SH-SY5Y (cell line): ENCODE measurements around the gene STK32A.
A peak's percentile ranks its signal among the peaks of the same experiment; 100 is the strongest.

Source experiments
- GATA2 ChIP-seq: IDR thresholded peaks from 2 replicates; pipeline ENCODE4 v1.6.1; 2011; ENCODE audit warnings: mild to moderate bottlenecking, low read depth, low read length
- GATA3 ChIP-seq: IDR thresholded peaks from 2 replicates; pipeline ENCODE4 v1.6.1; 2011; ENCODE audit warnings: low read depth, mild to moderate bottlenecking, low read length, moderate library complexity

STK32A gene

GRCh38 chr5:147406636-147407035 lies 171.8 kb downstream of the STK32A start:
- TF ChIP-seq GATA2 (no peak), GATA3 (no peak)

DNA sequence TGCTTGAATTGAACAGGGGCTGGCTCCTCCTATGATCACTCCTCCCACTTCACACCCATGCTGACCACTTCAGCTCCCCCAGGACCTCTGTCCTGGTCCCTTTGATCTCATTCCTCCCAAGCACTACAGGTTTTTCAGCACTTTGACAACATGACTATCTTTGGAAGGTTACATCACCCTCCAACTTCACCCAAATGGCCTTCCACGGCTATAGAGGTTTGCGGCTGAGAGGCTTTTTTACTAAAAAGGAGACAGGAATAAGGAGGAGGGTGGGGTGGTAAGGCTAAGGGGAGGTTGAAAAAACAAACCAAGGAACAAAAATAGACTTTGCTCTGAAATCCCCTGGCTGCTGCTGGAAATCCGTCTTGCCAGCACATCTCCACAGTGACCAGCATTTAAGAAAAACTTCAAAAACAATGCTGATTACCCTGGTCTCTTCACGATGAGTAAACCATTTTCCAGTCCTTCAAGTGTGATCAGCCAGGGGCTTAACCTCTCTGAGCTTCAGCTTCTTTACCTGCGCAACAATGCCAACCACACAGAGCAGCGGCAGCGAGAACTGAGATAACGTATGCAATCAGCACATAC lies 172.4 kb downstream of the STK32A start:
- TF ChIP-seq GATA2 (no peak), GATA3 (no peak)

DNA sequence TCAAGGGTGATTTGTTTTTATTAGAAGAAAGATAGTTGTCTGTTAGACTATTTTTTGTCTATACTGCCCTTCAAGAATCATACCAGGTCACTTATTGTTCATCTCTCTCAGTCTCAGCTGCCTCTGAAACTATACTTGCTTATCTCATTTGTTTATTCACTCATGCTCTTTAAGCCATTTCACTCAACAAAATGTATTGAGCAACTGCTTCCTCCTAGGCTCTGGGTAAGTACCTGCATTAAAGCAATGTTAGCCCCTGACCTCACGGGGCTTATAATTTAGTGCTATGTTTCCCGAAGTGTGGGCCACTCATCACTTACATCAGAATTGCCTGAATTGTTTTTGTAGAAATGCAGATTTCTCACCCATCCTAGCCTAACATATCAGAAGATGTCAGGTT lies 174.2 kb downstream of the STK32A start:
- TF ChIP-seq GATA3 (no peak), GATA2 (no peak)

DNA sequence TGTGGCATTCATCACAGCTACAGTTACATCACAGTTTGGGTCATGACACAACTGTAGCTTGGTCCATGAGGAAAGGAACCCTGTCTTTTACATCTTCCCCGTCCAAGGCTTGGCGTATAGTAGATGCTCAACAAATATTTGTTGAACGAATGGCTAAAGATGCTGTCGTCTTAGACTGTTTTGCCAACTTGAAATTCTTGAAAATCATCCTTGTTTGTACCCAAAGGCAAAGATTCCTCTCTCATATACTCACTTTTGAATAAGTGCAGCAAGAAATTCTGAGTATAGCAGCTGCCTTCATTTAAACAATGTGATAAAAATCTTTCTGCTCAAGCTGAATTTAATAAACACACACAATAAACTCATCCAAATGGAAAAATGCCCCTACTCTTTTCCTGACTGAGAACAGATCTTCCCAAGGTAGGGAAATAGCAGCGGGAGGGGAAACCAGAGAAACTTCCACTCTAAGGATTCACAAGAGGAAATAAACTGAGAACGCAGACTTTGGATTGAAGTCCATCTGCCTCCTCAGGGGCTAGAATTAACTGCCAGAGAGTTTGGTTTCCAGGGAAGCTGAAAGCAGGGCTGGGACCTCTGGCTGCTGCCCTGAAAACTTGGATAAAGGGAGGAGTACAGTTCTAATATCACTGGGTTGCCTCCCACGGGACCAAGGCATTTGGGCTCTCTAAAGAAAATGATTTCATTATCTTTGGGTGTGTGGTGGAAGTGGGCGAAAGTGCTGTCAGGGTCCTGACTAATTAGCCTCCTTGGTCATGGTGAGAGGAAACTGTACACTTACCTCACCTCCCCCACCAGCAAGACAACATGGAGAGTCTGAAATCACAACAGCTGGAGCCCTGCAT lies 175.9 kb downstream of the STK32A start:
- peak; percentile 82 for TF ChIP-seq GATA3
- peak; percentile 54; the same call in 1 of the 2 replicates for TF ChIP-seq GATA2

DNA sequence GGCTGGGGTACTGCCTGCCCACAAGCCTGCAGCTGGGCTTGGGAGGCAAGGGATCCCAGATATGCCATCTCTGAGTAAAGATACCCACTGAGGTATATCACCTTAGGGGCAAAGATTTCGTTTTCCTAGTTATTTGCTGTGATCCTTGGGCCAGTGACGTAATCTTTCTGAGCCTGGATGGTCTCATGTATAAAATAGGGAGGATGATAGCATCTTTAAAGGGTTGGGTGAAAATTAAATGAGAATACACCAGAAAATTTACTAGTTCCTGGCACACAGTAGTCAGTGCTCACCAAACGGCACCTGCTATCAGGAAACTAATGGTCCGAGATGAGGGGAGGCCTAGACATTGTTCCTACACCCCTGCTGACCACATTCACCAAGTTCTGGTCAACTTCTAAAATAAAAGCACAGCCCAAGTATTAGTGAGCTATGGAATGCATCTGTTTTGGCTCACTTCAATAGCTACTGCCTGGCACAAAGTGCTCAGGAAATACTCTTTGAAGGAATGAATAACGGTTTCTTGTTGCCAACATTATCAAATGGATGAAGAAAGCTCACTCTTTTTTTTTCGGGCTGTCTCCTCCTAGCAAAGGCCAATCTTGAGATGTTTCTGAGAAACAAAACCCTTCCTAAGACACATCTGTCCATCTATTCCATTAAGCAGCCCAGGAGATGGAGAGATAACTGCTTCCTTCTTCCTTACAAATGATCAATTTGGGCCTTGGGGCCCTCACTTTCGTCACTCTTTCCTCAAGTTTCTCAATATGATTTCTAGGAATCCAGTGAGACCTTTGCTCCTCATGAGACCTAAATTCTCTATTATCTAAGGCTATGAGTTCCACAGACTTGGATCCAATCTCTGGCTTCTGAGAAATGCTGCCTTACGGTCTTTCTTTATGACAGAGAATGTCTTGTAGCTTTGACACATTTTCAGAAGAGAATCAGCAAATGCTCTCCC lies 176.8 kb downstream of the STK32A start:
- no peak for TF ChIP-seq GATA3
- TF ChIP-seq GATA2, result peak; percentile 43; the same call in 1 of the 2 replicates

DNA sequence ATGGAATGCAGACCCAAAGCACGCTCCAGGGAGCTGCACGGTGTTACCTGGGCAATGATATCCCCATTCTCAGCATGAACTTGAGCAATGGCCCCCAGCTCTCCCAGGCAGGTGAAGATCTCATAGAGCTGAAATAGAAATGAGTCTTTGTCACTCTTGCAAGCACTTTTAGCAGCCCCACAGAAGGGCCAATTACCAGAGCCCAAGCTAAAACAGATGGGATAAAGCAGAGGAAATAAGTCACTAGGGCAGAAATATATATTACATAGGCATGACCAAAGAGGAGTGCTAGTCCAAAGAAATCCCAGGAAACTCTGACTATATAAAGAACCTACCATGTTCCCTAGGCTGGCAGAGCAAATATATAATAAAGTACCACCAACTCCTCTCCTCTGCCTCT lies 177.7 kb downstream of the STK32A start:
- TF ChIP-seq GATA2, result no peak
- no peak for TF ChIP-seq GATA3

DNA sequence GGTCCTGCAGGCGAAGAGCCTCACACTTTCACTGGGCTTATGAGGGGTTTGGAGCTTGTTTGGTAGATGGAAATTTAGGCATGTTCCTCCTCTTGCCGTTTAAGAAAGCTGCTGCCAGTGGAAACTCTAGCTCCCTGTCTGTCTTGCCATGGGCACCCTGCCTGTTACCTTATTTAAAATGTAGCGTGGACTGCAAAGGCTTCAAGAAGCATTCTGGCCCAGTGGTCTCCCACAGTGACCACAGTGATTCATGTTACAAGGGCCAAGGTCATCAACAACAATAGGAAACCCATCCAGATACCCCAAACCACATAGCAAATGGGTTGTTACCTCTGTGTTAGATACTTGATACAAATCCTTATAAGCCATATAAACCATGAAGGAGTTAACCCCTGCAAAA lies 178.4 kb downstream of the STK32A start:
- TF ChIP-seq GATA2 (no peak), GATA3 (no peak)

- no peak for TF ChIP-seq GATA3
- TF ChIP-seq GATA2, result no peak
Measured at GRCh38 chr5:147415651-147416050, 180.8 kb downstream of the STK32A start.

GRCh38 chr5:147417135-147417813 lies 182.4 kb downstream of the STK32A start:
- no peak for TF ChIP-seq GATA2
- TF ChIP-seq GATA3, result no peak

DNA sequence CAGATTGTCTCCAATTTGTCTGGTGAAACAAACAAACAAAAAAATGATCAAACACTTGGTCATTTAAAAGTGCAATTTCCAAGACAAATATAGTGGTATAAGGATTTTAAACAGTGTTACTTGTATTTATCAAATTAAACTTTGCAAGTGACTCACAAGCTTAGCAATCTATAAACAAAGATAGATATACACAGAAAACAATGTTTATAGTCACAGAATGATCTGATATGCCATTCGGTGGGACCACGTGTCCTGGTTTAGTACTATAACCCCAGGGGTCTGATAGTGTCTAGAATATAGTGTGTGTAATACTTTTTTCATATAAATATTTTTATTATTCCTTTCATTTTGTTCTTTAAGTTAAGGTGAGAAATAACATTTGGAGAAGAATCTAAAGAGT lies 183.8 kb downstream of the STK32A start:
- no peak for TF ChIP-seq GATA3
- no peak for TF ChIP-seq GATA2

DNA sequence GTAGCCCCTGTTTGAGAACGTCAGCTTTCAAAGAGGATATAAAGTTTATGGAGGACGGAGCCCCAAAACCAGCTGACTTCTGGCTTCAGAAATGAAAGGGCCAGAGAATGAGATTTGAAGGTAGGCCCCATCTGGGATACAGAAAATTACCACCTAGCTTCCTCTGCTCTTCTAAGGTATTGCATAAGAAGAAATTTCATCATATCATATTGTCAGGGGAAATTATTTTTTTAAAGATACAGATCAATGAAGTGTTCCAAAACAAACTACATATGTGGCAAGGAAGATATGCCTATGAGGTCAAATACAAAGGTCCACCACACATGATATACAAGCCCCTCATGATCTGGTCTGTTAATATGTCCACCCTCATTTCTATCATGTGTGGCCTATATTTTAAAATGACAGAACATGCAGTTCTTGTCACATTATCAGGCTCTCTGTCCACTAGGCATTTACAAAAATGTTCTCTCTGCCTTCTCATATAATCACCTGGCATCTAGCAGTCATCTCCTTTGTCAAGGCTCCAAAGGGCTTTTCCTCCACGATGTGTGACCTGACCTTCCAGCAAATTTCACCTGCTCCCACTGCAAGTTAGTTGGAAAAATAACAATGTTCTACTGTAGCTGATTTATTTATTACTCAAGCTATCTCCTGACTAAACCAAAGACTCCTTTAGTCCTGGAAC lies 192.0 kb downstream of the STK32A start:
- no peak for TF ChIP-seq GATA2
- TF ChIP-seq GATA3, result no peak

DNA sequence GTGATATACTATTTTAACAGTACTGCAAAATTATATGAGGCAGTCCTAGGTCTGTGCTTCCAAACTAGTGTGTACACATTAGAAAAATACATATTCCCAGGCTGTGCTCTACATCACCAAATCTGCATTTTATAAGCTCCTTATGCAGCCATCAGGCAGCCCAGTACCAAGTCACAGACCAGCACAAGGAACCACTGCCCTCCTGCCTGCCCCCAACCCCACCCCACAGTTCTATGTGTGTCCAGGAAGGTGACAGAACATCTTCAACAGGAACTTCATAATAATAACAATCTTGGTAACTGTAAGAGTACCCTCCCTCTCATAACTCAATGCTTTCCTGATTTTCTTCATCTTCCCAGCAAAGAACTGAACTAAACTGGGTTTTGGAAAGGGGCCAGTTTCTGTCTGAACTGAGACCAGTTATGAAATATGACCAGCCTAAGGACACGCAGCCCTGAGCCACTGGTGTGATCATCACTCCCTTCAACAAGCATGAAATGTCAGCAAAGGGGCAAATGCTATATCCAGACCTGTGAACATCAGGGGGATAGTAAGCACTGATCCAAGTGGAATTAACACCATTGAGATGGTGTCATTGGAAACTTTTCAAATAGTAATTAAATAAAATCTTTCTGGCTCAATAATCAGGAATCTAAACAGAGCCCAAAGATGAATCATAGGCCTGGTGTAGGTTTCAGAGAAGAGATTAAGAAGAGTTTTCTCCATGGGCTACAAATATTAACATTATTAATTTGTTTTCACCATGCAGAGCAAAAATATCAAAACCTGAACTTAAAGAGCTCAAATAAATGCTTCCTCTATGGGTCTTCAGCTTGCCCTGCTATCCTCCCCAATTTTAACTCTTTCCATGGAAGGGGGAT lies 192.9 kb downstream of the STK32A start:
- no peak for TF ChIP-seq GATA3
- TF ChIP-seq GATA2, result no peak
